Endothelial cell (in vitro differentiated cells): ENCODE measurements around the gene KCTD3. TPM values are rescaled to one million over a fixed set of nuclear protein-coding genes. Genes with fewer than 3 reads are reported as not detected.

ENCODE experiments used
- DNase-seq: peaks from one replicate; pipeline ENCODE4 v3.0.0; 2021; ENCODE audit warnings: low spot score
- H3K27ac Mint-ChIP-seq: one replicate; pipeline ENCODE4 v1.8.0; 2021; ENCODE audit warnings: mixed read lengths, inconsistent platforms; ENCODE audit not compliant: unreplicated experiment
- H3K27me3 Mint-ChIP-seq: one replicate; pipeline ENCODE4 v1.8.0; 2021; ENCODE audit warnings: mild to moderate bottlenecking, moderate library complexity, mixed read lengths, inconsistent platforms; ENCODE audit not compliant: unreplicated experiment
- H3K36me3 Mint-ChIP-seq: one replicate; pipeline ENCODE4 v1.8.0; 2021; ENCODE audit warnings: mild to moderate bottlenecking, low read depth, mixed read lengths, inconsistent platforms; ENCODE audit not compliant: unreplicated experiment
- H3K4me1 Mint-ChIP-seq: one replicate; pipeline ENCODE4 v1.8.0; 2021; ENCODE audit warnings: mild to moderate bottlenecking, mixed read lengths, inconsistent platforms; ENCODE audit not compliant: unreplicated experiment
- H3K4me3 Mint-ChIP-seq: one replicate; pipeline ENCODE4 v1.8.0; 2021; ENCODE audit warnings: mild to moderate bottlenecking, mixed read lengths, inconsistent platforms; ENCODE audit not compliant: unreplicated experiment
- H3K9me3 Mint-ChIP-seq: one replicate; pipeline ENCODE4 v1.8.0; 2021; ENCODE audit warnings: mixed read lengths, inconsistent platforms; ENCODE audit not compliant: unreplicated experiment
- total RNA-seq: library from RNA; stranded (reverse); fragmentation: NEBNext Ultra II Directional; extraction: Animal tissue kit (Norgen Biotek cat#: 25700); gene quantifications from one replicate; pipeline ENCODE4 v1.2.1, GENCODE V29; 2021; ENCODE audit not compliant: unreplicated experiment
- TF ChIP-seq, protein P1 (sequence below): fragments of 200-600 bp; sonication (generic); IDR thresholded peaks from one replicate; pipeline ENCODE4 v1.5.0; 2021; ENCODE audit warnings: antibody characterized with exemption; ENCODE audit not compliant: unreplicated experiment

KCTD3 gene
- total RNA-seq, 1 donor from 2014 or later, result 32.9 TPM

GRCh38 chr1:215669806-215670491 is 102.8 kb downstream of the KCTD3 start:
- DNase-seq, result no peak
- Mint-ChIP-seq H3K36me3 (no peaks in the 10 kb centered on the region), H3K27me3 (peaks cover 1% of the 10 kb centered on the region), H3K9me3 (no peaks in the 10 kb centered on the region), H3K27ac (no peak overlapping the region), H3K4me3 (no peak overlapping the region), H3K4me1 (peaks cover 5% of the 10 kb centered on the region)
- TF ChIP-seq, protein P1, sequence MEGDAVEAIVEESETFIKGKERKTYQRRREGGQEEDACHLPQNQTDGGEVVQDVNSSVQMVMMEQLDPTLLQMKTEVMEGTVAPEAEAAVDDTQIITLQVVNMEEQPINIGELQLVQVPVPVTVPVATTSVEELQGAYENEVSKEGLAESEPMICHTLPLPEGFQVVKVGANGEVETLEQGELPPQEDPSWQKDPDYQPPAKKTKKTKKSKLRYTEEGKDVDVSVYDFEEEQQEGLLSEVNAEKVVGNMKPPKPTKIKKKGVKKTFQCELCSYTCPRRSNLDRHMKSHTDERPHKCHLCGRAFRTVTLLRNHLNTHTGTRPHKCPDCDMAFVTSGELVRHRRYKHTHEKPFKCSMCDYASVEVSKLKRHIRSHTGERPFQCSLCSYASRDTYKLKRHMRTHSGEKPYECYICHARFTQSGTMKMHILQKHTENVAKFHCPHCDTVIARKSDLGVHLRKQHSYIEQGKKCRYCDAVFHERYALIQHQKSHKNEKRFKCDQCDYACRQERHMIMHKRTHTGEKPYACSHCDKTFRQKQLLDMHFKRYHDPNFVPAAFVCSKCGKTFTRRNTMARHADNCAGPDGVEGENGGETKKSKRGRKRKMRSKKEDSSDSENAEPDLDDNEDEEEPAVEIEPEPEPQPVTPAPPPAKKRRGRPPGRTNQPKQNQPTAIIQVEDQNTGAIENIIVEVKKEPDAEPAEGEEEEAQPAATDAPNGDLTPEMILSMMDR, result no peak
